HG03378 (cell line): ENCODE measurements around the gene LRRC75B.
"Not testable (repeated sequence)": the region's sequence is repeated elsewhere in the genome, so short reads cannot be mapped to it uniquely, and the experiment has no call there.

ENCODE experiments used
- ATAC-seq: cut with Tn5 transposase; IDR thresholded peaks from one replicate; pipeline ENCODE4 v1.9.1; 2021; ENCODE audit warnings: mild to moderate bottlenecking, moderate library complexity; ENCODE audit not compliant: unreplicated experiment

The LRRC75B gene, protein sequence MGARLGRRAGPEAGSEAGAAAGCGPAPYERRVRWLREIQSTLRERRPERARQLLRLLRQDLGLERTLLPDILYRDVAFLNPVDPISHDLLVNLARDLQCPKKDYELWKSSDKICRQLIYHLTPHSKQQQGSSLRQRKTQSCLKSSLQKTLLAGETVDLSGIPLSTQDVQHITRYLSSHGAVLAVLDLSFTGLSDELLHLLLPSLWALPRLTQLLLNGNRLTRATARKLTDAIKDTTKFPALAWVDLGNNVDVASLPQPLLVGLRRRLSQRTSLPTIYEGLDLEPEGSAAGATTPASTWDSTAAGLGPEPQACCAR

GRCh38 chr22:24592851-24593558 lies at the start of gene LRRC75B:
Gene LRRC75B (minus strand): TSS chr22:24593073. CDS start chr22:24593039, 34 bp downstream.
- no peak for ATAC-seq

- ATAC-seq, result not testable (repeated sequence)
Measured at GRCh38 chr22:24642307-24642706, 49.4 kb upstream of the LRRC75B start.

GRCh38 chr22:24636513-24636912 lies 43.6 kb upstream of the LRRC75B start:
- not testable (repeated sequence) for ATAC-seq

GRCh38 chr22:24634776-24635389 lies 42.0 kb upstream of the LRRC75B start:
- ATAC-seq, result not testable (repeated sequence)

- ATAC-seq, result not testable (repeated sequence)
Measured at GRCh38 chr22:24633231-24634023, 40.6 kb upstream of the LRRC75B start.

GRCh38 chr22:24632642-24633041 lies 39.8 kb upstream of the LRRC75B start:
- ATAC-seq, result not testable (repeated sequence)

DNA sequence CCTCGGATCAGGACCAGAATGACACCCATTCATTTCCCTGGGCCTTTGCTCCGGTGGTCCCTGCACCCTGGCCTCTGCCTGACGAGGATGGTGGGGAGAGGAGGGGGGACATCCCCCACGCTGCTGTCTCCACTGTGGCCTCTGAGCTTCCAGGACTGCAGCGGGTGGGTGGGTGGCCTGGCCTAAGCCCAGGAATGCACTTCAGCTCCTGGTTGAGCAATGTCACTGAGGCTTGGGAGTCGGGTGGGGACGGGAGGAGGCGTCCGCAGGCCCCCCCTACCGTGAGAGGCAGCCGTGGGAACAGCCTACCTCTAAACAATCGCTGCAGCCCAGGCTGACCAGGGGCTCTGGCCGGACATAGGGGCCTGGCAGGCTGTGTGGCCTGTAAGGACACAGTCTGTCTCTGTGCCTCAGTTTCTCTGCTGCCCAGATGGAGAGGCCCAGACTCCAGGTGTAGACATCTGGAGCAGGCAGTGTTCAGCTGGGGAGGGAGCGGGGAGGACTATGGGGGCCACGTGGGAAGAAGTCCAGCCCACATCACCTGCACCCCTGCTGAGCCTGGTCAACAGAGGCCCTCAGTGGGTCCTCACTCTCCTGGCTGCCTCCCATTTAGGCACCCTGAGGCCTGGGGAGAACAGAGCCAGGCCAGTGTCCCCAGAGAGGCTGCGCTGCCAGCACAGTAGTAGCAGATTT lies 38.7 kb upstream of the LRRC75B start:
- ATAC-seq, result not testable (repeated sequence)

DNA sequence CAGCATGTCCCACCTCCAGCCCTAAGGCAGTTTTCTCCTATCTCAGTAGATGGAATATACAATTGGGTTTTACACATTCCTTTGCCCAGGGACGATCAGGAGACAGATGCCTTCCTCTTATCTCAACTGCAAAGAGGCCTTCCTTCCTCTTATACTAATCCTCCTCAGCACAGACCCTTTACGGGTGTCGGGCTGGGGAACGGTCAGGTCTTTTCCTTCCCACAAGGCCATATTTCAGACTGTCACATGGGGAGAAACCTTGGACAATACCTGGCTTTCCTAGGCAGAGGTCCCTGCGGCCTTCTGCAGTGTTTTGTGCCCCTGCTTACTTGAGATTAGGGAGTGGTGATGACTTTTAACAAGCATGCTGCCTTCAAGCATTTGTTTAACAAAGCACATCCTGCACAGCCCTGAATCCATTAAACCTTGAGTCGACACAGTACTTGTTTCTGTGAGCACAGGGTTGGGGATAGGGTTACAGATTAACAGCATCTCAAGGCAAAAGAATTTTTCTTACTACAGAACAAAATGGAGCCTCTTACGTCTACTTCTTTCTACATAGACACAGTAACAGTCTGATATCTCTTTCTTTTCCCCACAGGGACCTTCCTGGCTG lies 38.0 kb upstream of the LRRC75B start:
- not testable (repeated sequence) for ATAC-seq

GRCh38 chr22:24629069-24629468 lies 36.2 kb upstream of the LRRC75B start:
- ATAC-seq, result not testable (repeated sequence)

DNA sequence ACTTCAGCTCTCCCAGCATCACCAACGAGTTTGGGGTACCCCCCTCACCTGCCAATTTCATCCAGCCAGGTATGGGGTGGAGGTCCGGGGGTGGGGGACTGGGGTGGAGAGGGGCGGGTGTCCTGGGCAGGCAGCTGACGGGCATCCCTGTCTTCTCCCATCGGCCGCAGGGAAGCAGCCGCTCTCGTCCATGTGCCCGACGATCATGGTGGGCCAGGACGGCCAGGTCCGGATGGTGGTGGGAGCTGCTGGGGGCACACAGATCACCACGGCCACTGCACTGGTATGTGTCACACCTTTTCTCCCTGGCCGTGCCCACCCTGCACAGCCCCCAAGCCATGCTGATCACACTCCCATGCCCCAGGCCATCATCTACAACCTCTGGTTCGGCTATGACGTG lies 35.0 kb upstream of the LRRC75B start:
- ATAC-seq, result not testable (repeated sequence)

GRCh38 chr22:24622596-24622995 lies 29.7 kb upstream of the LRRC75B start:
- ATAC-seq, result not testable (repeated sequence)

DNA sequence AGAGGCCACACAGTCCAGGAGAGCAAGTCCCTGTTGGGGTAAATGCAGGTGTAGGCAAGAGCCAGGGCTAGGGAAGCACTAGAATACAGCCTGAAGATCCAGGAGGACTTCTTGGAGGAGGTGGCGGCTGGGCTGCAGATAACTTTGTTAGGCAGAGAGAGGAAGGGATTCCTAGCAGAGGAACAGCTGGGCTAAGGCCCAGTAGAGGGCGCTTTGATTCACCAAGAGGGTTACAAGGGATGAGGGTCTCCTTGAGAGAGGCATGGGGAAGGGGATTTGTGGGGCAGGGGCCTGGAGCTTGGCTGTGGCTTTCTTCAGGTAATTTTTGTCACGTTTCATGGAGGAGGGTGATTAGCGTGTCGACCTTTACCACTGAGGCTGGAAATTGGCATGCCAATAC lies 28.4 kb upstream of the LRRC75B start:
- ATAC-seq, result not testable (repeated sequence)

DNA sequence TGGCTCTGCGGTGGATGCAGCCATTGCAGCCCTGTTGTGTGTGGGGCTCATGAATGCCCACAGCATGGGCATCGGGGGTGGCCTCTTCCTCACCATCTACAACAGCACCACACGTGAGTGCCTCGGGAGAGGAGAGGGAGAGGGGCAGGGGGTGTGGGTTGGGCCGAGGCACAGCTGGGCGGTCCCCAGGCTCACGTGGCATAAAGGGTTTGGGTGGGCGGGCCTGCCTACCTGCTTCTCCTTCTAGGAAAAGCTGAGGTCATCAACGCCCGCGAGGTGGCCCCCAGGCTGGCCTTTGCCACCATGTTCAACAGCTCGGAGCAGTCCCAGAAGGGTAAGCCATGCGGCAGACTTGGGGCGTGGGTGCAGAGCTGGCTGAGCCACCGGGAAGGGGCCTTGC lies 21.9 kb upstream of the LRRC75B start:
- not testable (repeated sequence) for ATAC-seq

DNA sequence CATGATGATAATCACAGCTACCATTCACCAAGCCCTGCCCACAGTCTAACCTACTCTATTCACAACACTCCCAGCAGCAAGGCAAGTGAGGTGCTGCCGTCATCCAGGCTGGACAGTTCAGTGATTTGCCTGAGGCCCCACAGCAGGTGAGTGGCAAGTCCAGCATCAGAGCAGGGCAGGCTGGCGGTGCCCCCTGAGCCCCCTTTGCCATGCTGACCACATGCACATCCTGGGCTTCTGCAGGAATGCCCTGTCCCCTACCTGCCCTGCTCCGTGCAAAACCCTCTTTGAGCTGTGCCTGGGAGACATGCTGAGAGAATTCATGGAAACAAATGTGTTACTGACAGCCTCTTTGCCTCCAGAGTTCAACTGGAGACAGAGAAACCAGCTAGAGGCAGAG lies 17.0 kb upstream of the LRRC75B start:
- ATAC-seq, result not testable (repeated sequence)

- ATAC-seq, result not testable (repeated sequence)
Measured at GRCh38 chr22:24608327-24608726, 15.5 kb upstream of the LRRC75B start.

- not testable (repeated sequence) for ATAC-seq
Measured at GRCh38 chr22:24607429-24607983, 14.6 kb upstream of the LRRC75B start.

- not testable (repeated sequence) for ATAC-seq
Measured at GRCh38 chr22:24606340-24606739, 13.5 kb upstream of the LRRC75B start.

DNA sequence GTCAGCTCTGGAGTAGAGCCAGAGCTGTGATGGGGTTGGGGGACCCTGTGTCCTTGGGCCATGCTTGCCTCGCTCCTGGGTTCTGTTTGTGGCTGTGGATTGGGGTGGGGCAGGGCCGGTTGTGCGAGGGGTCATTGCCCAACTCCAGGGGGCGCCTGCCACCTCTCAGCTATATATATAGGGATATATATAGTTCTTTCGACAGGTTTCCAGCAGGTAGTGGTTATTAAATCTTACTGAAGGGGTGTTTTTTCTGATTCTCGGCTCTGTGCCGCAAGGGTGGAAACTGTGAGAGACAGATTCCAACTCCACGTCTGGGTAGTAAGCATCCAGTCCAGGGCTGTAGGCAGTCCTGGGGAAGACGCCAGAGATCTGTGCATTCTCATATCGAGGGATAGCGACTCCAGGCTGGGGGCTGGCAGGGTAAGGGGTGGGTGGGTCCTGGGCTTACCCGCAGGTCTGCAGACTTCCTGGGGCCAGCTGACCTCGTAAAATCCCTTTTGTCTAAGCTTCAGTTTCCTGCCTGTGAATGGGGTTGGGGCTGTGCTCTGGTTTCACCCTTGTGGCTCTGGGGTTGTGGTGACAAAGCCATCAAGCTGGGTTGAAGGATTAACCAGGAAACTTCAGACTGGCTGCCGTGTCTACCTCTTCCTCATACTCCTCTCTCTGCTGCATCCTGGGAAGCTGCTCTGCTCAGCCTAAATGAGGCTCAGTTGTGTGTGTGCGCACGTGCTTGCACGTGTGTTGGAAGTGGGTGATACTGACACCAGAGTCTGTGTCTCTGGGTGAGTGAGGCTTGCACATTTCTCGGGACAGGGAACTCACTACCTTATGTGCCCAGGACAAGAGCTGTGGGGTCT lies 11.1 kb upstream of the LRRC75B start:
- not testable (repeated sequence) for ATAC-seq
